ENCODE measurements around the gene CLDN9.
"Not testable (repeated sequence)": the region's sequence is repeated elsewhere in the genome, so short reads cannot be mapped to it uniquely, and the experiment has no call there.

The CLDN9 gene

GRCh38 chr16:3032624-3033023 is 19.9 kb downstream of the CLDN9 start:
- no peak for DNase-seq (ENCODE audit: low read depth)

GRCh38 chr16:3035289-3035971 is 22.7 kb downstream of the CLDN9 start:
- no peak for DNase-seq (ENCODE audit: low read depth)

GRCh38 chr16:3035972-3036725 is 23.4 kb downstream of the CLDN9 start:
- no peak for DNase-seq (ENCODE audit: low read depth)

- no peak for DNase-seq (ENCODE audit: low read depth)
Measured at GRCh38 chr16:3036726-3037315, 24.1 kb downstream of the CLDN9 start, which contains the start of gene BICDL2. BICDL2 (minus strand) TSS chr16:3036944; CDS start chr16:3035496, 1,448 bp downstream.

DNA sequence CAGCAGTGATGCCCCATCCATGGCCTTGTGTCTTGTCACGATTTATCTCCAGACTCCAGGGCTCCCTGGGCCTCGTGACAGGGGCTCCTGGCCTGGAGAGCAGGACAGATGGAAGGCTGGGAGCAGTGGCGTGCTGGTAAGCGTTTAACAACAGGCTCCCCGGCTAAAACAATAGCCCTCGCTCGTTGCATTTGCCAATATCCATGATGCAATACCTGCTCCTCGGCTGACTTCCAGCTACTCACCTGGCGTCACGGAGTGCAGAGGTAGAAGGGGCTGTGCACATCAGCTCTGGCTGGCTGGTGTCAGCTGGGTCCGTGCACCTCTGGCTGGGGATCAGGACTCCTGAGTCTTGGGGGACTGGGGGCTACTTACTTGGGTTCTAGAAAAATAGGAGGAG is 25.5 kb downstream of the CLDN9 start:
- no peak for DNase-seq (ENCODE audit: low read depth)

GRCh38 chr16:3038896-3039295 is 26.2 kb downstream of the CLDN9 start:
- no peak for DNase-seq (ENCODE audit: low read depth)

DNA sequence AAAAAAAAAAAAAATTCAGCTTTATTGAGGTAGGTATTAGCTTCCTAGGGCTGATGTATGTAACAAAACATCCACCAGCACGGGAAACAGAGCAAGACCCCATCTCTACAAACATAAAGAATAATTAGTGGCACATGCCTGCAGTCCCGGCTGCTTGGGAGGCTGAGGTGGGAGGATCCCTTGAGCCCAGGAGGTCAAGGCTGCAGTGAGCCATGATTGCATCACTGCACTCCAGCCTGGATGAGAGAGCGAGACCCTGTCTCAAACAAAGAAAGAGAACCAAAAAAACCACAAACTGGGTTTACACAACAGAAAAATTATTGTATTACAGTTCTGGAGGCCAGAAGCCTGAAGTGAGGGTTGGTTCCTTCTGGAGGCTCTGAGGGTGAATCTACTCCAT is 29.7 kb downstream of the CLDN9 start:
- DNase-seq (ENCODE audit: low read depth): no peak

GRCh38 chr16:3044708-3045107 is 32.0 kb downstream of the CLDN9 start:
- DNase-seq (ENCODE audit: low read depth): no peak

- DNase-seq (ENCODE audit: low read depth): no peak
Measured at GRCh38 chr16:3045758-3046640, 33.3 kb downstream of the CLDN9 start, which contains the start of gene MMP25. MMP25 (plus strand) TSS chr16:3046561; CDS start chr16:3046918, 357 bp downstream.

DNA sequence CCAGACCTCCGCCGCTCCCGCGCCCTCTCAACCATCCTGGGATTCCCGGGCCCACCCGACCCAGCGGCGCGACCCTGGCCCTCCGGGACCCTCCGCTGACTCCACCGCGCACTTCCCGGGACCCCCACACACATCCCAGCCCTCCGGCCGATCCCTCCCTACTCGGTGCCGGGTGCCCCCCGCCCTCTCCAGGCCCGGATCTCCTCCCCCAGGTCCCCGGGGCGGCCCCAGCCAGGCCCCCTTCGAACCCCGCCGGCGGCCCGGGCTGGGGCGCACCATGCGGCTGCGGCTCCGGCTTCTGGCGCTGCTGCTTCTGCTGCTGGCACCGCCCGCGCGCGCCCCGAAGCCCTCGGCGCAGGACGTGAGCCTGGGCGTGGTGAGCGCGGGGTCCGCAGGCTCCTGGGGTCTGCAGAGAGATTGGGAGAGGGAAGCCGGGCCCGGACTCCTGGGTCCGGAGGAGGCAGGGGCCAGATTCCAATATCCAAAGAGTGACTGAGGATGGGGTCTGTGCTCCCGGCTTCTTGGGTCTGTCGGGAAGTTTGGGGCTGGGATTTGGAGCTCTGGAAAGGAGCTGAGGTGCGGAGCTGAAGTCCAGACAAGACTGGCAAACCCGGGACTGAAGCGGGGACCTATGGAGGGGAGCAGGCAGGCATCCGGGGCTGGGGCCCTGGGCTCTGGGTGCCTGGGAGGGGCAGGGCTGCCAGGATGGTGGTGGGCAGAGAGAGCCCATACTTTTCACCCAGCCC is 34.1 kb downstream of the CLDN9 start:
- no peak for DNase-seq (ENCODE audit: low read depth)

DNA sequence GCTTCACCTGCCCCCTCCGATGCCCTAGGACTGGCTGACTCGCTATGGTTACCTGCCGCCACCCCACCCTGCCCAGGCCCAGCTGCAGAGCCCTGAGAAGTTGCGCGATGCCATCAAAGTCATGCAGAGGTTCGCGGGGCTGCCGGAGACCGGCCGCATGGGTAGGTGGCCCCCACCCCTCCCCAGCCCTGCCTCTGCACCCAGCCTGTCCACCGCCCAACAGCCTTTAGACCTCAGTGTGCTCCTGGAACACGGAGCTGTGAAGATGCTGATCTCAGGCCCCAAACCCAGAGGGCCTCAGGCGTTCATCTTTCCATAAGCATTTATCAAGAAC is 34.6 kb downstream of the CLDN9 start:
- no peak for DNase-seq (ENCODE audit: low read depth)

DNA sequence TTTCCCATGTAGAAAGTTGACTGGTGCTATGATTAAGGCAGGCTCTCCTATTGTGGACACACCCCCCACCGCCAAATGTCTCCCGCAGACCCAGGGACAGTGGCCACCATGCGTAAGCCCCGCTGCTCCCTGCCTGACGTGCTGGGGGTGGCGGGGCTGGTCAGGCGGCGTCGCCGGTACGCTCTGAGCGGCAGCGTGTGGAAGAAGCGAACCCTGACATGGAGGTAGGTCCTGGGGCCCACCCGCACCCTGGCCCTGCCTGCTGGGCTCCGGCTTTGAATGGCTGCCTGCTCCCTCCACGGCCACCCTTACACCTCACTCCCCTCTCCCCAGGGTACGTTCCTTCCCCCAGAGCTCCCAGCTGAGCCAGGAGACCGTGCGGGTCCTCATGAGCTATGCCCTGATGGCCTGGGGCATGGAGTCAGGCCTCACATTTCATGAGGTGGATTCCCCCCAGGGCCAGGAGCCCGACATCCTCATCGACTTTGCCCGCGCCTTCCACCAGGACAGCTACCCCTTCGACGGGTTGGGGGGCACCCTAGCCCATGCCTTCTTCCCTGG is 37.3 kb downstream of the CLDN9 start:
- DNase-seq (ENCODE audit: low read depth): no peak

DNA sequence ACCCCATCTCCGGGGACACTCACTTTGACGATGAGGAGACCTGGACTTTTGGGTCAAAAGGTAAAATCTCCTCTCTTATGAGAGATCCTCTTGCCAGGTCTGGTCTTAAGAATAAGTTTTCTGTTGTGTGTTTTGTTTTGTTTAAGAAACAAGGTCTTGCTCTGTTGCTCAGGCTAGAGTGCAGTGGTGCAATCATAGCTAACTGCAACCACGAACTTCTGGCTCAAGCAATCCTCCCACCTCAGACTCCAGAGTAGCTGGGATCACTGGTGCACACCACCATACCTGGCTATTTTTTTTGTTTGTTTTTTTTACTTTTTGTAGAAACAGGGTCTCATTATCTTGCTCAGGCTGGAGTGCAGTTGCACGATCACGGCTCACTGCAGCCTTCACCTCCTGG is 37.8 kb downstream of the CLDN9 start:
- no peak for DNase-seq (ENCODE audit: low read depth)

DNA sequence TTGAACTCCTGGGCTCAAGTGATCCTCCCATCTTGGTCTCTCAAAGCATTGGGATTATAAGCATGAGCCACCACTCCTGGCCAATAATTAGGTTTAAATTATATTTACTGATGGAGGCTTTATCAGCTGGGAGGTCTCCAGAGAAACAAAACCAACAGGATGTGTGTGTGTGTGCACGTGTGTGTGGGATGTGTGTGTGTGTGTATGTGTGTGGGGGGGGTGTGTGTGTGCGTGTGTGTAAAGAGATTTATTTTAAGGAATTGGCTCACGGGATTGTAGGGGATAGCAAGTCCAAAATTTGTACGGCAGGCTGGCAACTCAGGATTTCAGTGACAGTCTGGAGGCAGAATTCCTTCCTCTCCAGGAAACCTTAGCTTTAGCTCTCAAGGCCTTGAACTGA is 38.3 kb downstream of the CLDN9 start:
- no peak for DNase-seq (ENCODE audit: low read depth)

DNA sequence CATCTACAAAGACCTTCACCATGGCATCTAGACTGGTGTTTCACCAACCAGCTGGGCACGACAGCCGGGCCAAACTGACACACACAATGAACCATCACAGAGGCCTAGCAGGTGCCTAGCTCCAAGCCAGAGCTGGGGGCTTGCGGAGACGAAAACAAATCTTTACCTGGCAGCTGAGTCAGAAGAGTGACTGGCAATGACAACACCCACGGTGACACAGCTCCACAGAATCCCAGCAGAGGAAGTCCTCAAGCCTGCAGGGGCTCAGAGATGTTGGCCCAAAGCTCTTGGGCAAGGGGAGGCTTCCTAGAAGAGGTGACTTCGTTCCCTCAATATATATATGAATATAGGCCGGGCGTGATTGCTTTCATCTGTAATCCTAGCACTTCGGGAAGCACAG is 38.8 kb downstream of the CLDN9 start:
- DNase-seq (ENCODE audit: low read depth): no peak

- DNase-seq (ENCODE audit: low read depth): not testable (repeated sequence)
Measured at GRCh38 chr16:3052571-3053329, 40.0 kb downstream of the CLDN9 start.

- not testable (repeated sequence) for DNase-seq (ENCODE audit: low read depth)
Measured at GRCh38 chr16:3053330-3053710, 40.6 kb downstream of the CLDN9 start.

- DNase-seq (ENCODE audit: low read depth): no peak
Measured at GRCh38 chr16:3054965-3055733, 42.4 kb downstream of the CLDN9 start.

- DNase-seq (ENCODE audit: low read depth): not testable (repeated sequence)
Measured at GRCh38 chr16:3055734-3056115, 43.0 kb downstream of the CLDN9 start.
